NT2/D1 (cell line): ENCODE measurements around the gene C9orf152.

Source experiments
- SUZ12 ChIP-seq: IDR thresholded peaks from 2 replicates; pipeline ENCODE4 v1.6.1; 2011; ENCODE audit not compliant: insufficient read length, insufficient read depth; ENCODE audit errors: extremely low read depth
- YY1 ChIP-seq: IDR thresholded peaks from 2 replicates; pipeline ENCODE4 v1.6.1; 2011; ENCODE audit not compliant: insufficient read length, insufficient read depth

- no peak for TF ChIP-seq YY1
- no peak for TF ChIP-seq SUZ12
Measured at GRCh38 chr9:110152704-110153374, 55.1 kb downstream of the C9orf152 start.
